Motor neuron (in vitro differentiated cells): ENCODE measurements around the gene LY6G5C. TPM values are rescaled to one million over a fixed set of nuclear protein-coding genes. Genes with fewer than 3 reads are reported as not detected.

ENCODE experiments used
- ATAC-seq, 8 experiments: fragments of 200-7000 bp; cut with Tn5 transposase; replicated peaks in 6 of 8; 2 replicates each; pipeline ENCODE4 v1.8.0; 2021; ENCODE audit warnings: mild to moderate bottlenecking in 8 of 8, moderate library complexity in 8 of 8
- H3K27ac ChIP-seq, 2 donors: fragments of 250-450 bp; sonication (Bioruptor Pico); 2 replicates each; pipeline ENCODE4 v1.9.0; 2021; ENCODE audit warnings: antibody characterized with exemption in 2 of 2, mild to moderate bottlenecking in 2 of 2, moderate library complexity in 1 of 2
- H3K4me1 ChIP-seq, 2 donors: fragments of 250-450 bp; sonication (Bioruptor Pico); replicated peaks in 1 of 2; 2 replicates each; pipeline ENCODE4 v1.6.1; 2021; ENCODE audit warnings: antibody characterized with exemption in 2 of 2, mild to moderate bottlenecking in 2 of 2, moderate library complexity in 1 of 2
- H3K4me3 ChIP-seq, 5 donors: fragments of 250-450 bp; sonication (Bioruptor Pico); 2 replicates each; pipeline ENCODE4 v1.9.0; 2021; ENCODE audit warnings: antibody characterized with exemption in 5 of 5, mild to moderate bottlenecking in 5 of 5, moderate library complexity in 4 of 5
- WGBS, 10 experiments: fragments of 450-650 bp; shearing (Covaris generic); methylation state at CpG; one replicate each; pipeline ENCODE4 v1.0.0; 2022; 5-methylcytosine and 5-hydroxymethylcytosine counted together
- in situ Hi-C, 9 experiments: fragments of 400-800 bp; cut with MboI; loops; one replicate each; pipeline ENCODE4 v1.15.0; 2021; ENCODE audit warnings: low sequenced_read_pairs in 9 of 9, low pct_unique_long_range_greater_than_20kb in 2 of 9; ENCODE audit not compliant: unreplicated experiment in 9 of 9
- total RNA-seq, 8 experiments: library from RNA; unstranded; fragments of 300-600 nt; gene quantifications; 2 replicates each; pipeline versions ENCODE4 v1.2.3 to v1.2.4, GENCODE V29; 2022

LY6G5C gene
- total RNA-seq, 8 experiments from 2014 or later, result 1.3 to 7.1 (median 2.8) TPM

- WGBS, 10 experiments, result 2 to 45% (median 16%) methylated on average over 2 to 17 of the region's 37 CpGs
- ATAC-seq, result peak; percentile 49 to 75 (median 60)
- peaks cover 18 to 20% of the 10 kb centered on the region in 2 donors for H3K4me1 ChIP-seq
- peak overlapping the region; percentile 99 for H3K27ac ChIP-seq
- in situ Hi-C loops, result loop anchor here in 1 of 9 experiments (25.0 kb wide), 1 partner anchor 184 kb away; the partner anchor contains the start of gene HSPA1B
- peak overlapping the region; percentile 64 to 89 (median 78) for H3K4me3 ChIP-seq
Observed at GRCh38 chr6:31652925-31653724, 27.7 kb downstream of the LY6G5C start.

GRCh38 chr6:31651602-31652191 is 29.2 kb downstream of the LY6G5C start:
- in situ Hi-C loops, result loop anchor here in 1 of 9 experiments (25.0 kb wide), 1 partner anchor 186 kb away; the partner anchor contains the start of gene HSPA1B
- peaks cover 14 to 19% of the 10 kb centered on the region in 2 donors for H3K4me1 ChIP-seq
- peak overlapping the region; percentile 99 for H3K27ac ChIP-seq
- peak; percentile 59 to 83 (median 78) for ATAC-seq
- 0 to 20% (median 2%) methylated on average over 1 to 12 of the region's 29 CpGs; no CpG with 5 or more reads in 2 of the 10 experiments for WGBS, 10 experiments
- H3K4me3 ChIP-seq, result peak overlapping the region; percentile 64 to 89 (median 78)

DNA sequence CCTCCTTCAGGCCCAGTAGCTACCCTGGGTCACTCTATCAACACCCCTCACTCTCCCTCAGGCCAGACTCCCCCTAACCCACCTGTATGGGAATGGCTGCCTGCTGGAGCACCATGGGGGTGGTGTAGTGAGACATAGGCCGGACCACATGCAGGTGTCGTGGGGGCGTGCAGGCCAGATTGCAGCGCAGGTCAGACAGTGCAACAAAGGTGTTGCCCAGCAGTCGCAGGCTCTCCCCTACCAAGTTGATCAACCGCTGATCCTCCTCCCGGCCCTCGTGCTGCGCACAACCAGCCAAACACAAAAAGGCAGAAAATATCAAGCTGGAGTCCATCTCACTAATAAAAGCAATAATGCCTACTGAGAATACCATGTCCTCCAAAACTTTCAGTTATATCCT is 35.5 kb downstream of the LY6G5C start:
- Histone ChIP-seq H3K27ac (no peak overlapping the region), H3K4me1 (peaks cover under 1 to 4% of the 10 kb centered on the region in 2 donors), H3K4me3 (no peak overlapping the region)
- in situ Hi-C loops, result no loop called here
- WGBS, 10 experiments, result 90 to 100% (median 94%) methylated on average over 2 to 4 of the region's 9 CpGs; no CpG with 5 or more reads in 5 of the 10 experiments
- no peak for ATAC-seq

GRCh38 chr6:31643818-31644454 is 36.9 kb downstream of the LY6G5C start:
- Histone ChIP-seq H3K27ac (no peak overlapping the region), H3K4me3 (no peak overlapping the region), H3K4me1 (no peaks in the 10 kb centered on the region)
- in situ Hi-C loops, result no loop called here
- 70 to 100% (median 93%) methylated on average over 1 to 5 of the region's 17 CpGs; no CpG with 5 or more reads in 4 of the 10 experiments for WGBS, 10 experiments
- peak in 2 of 8 experiments; percentile 7 to 9 for ATAC-seq

DNA sequence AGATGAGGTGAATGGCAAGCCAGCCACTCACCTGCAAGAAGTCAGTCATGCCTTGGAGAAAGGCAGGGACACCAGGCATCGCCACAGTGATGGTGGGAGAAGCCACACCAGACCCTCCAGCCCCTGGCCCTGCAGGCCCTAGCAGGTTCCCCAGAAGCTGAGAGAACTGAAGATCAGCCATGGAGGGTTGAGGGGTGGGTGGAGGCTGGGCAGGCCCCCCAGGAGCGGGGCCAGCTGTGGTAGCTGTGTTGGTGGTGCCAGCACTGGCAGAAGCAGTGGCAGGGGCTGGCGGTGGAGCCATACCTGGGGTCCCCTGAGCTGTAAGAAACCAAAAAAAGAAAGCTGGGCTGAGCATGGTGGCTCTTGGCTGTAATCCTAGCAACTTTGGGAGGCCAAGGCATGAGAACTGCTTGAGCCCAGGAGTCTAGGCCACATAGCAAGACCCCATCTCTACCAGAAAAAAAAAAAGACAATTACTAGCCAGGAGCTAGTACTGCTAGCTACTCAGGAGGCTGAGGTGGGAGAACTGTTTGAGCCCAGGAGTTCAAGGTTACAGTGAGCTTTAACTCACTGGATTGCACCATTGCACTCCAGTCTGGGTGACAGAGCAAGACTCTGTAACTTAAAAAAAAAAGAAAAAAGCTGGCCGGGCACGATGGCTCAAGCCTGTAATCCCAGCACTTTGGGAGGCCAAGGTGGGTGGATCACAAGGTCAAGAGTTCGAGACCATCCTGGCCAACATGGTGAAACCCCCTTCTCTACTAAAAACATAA is 37.9 kb downstream of the LY6G5C start:
- 80 to 100% (median 95%) methylated on average over 1 to 5 of the region's 6 CpGs; no CpG with 5 or more reads in 4 of the 10 experiments for WGBS, 10 experiments
- no peak overlapping the region for H3K27ac ChIP-seq
- H3K4me1 ChIP-seq, result no peaks in the 10 kb centered on the region
- in situ Hi-C loops, result no loop called here
- H3K4me3 ChIP-seq, result no peak overlapping the region
- ATAC-seq, result no peak

DNA sequence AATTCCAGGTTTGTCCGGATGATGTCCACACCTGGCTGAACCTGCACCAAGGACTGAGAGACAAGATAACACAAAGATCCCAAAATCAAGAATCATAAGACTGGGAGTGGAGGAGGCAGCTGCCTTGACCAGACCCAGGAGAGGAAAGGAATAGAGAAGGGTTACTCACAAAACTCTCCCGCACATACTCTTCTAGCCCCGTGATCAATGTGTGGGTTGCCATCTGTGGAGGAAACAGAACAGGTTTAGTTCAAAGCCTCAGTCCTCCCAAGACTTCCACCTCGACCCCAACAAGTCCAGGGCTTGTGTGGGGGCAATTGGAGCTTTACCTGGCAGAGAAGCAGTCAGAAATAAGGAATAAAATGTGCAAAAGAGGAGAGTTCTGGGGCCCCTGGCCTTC is 39.5 kb downstream of the LY6G5C start:
- no peaks in the 10 kb centered on the region for H3K4me1 ChIP-seq
- no peak overlapping the region for H3K27ac ChIP-seq
- WGBS, 10 experiments, result 33 to 100% (median 97%) methylated on average over 1 to 4 of the region's 4 CpGs; no CpG with 5 or more reads in 3 of the 10 experiments
- H3K4me3 ChIP-seq, result no peak overlapping the region
- in situ Hi-C loops, result no loop called here
- ATAC-seq, result no peak

DNA sequence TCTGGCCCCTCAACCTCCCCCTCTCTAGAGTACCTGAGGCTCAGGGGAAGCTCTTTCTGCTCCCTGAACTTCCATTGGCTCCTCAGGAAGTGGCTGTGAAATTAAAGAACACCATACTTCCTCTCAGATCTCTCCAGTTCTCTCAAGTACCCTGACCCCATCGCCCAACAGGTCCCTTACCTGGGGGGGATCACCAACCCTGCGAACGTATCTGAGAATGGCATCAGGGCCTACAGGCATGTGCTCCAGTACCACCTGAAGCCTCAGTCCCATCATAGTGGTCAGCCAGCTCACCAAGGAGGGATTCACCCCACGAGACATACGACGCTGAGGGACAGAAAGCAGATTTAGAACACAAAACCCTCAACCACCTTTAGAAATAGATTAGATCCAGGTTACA is 40.3 kb downstream of the LY6G5C start:
- WGBS, 10 experiments, result 67 to 100% (median 94%) methylated on average over 1 to 6 of the region's 6 CpGs; no CpG with 5 or more reads in 2 of the 10 experiments
- Histone ChIP-seq H3K4me1 (no peaks in the 10 kb centered on the region), H3K4me3 (no peak overlapping the region), H3K27ac (no peak overlapping the region)
- peak in 1 of 8 experiments; percentile 1 for ATAC-seq
- in situ Hi-C loops, result no loop called here

GRCh38 chr6:31639449-31639861 is 41.4 kb downstream of the LY6G5C start:
- ATAC-seq, result peak in 7 of 8 experiments; percentile 5 to 25 (median 10)

GRCh38 chr6:31639043-31639442 is 41.8 kb downstream of the LY6G5C start:
- H3K4me1 ChIP-seq, result no peaks in the 10 kb centered on the region
- ATAC-seq, result peak in 3 of 8 experiments; percentile 5 to 8 (median 6)
- in situ Hi-C loops, result no loop called here
- no peak overlapping the region for H3K4me3 ChIP-seq
- 40 to 100% (median 87%) methylated on average over 1 to 8 of the region's 9 CpGs; no CpG with 5 or more reads in 1 of the 10 experiments for WGBS, 10 experiments
- no peak overlapping the region for H3K27ac ChIP-seq

More at GRCh38 chr6:31639449-31639861, 41.4 kb downstream of the LY6G5C start:
- no peak overlapping the region for H3K4me3 ChIP-seq
- no peaks in the 10 kb centered on the region for H3K4me1 ChIP-seq
- no peak overlapping the region for H3K27ac ChIP-seq
- WGBS, 10 experiments, result 0 to 100% (median 49%) methylated on average over 1 to 3 of the region's 10 CpGs; no CpG with 5 or more reads in 4 of the 10 experiments
- in situ Hi-C loops, result no loop called here

GRCh38 chr6:31636698-31637596 is 43.9 kb downstream of the LY6G5C start:
- H3K4me1 ChIP-seq, result peaks cover 0 to 5% of the 10 kb centered on the region in 2 donors
- no peak overlapping the region for H3K4me3 ChIP-seq
- ATAC-seq, result peak in 4 of 8 experiments; percentile 12 to 21 (median 16)
- in situ Hi-C loops, result no loop called here
- H3K27ac ChIP-seq, result no peak overlapping the region
- 50 to 100% (median 90%) methylated on average over 1 to 15 of the region's 27 CpGs; no CpG with 5 or more reads in 3 of the 10 experiments for WGBS, 10 experiments

DNA sequence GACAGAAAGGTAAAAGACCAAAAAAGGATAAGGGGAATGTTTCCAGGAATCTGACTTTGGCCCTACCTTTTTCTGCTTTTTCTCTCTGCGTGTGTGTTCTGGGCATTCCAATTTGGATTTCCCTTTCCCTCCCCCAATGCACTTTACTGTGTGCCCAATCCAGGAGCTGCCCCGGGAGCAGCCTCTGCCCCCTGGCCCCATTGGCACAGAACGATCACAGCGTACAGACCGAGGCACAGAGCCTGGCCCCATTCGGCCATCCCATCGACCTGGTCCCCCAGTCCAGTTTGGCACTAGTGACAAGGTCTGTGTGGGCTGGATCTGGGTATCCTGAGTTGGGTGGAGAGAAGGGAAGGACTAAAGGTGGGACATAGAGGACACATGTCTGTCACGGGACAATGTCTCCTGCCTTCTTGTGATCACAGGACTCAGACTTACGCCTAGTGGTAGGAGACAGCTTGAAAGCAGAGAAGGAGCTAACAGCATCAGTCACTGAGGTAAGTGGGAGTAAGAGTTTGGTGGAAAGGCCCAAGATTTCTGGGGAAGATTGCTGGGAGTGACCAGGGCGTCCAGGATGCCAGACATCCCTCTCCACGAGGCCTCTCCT is 45.8 kb downstream of the LY6G5C start:
- no peak for ATAC-seq
- Histone ChIP-seq H3K4me3 (no peak overlapping the region), H3K27ac (no peak overlapping the region), H3K4me1 (peaks cover 0 to 5% of the 10 kb centered on the region in 2 donors)
- in situ Hi-C loops, result no loop called here
- WGBS, 10 experiments, result 73 to 100% (median 96%) methylated on average over 2 to 7 of the region's 11 CpGs; no CpG with 5 or more reads in 5 of the 10 experiments
